Stimulated activated CD4-positive, alpha-beta T cell treated with anti-CD3 and anti-CD28 coated beads, Interleukin-12 subunit alpha, Interleukin-12 subunit beta, amount 100 ng/mL, for 4 hours (primary cell): ENCODE data around the gene PDE4A.
"Not testable (repeated sequence)": the region's sequence is repeated elsewhere in the genome, so short reads cannot be mapped to it uniquely, and the experiment has no call there.

Experiments used
- DNase-seq: peaks from one replicate; pipeline ENCODE4 v3.0.0-alpha.2; 2020

Gene PDE4A

GRCh38 chr19:10420444-10421239, at the start of gene PDE4A:
Gene PDE4A, plus strand, starts transcription at chr19:10420538. Its CDS starts 227 bp downstream, at chr19:10420765.
- DNase-seq, result no peak

GRCh38 chr19:10372690-10373089, 47.6 kb upstream of the PDE4A start:
- DNase-seq, result no peak

GRCh38 chr19:10374931-10375330, 45.4 kb upstream of the PDE4A start:
- no peak for DNase-seq

GRCh38 chr19:10377140-10377640, 43.1 kb upstream of the PDE4A start:
- not testable (repeated sequence) for DNase-seq

GRCh38 chr19:10378124-10378523, 42.2 kb upstream of the PDE4A start:
- no peak for DNase-seq

GRCh38 chr19:10379880-10380312, 40.4 kb upstream of the PDE4A start:
- DNase-seq, result no peak

- peak; percentile 94 for DNase-seq
Measured at GRCh38 chr19:10380313-10381102, 39.8 kb upstream of the PDE4A start, which contains the start of gene TYK2. Gene TYK2, minus strand, starts transcription at chr19:10380572. Its CDS starts 2,166 bp downstream, at chr19:10378406.

- DNase-seq, result not testable (repeated sequence)
Measured at GRCh38 chr19:10383223-10383499, 37.2 kb upstream of the PDE4A start.

GRCh38 chr19:10384580-10384979, 35.8 kb upstream of the PDE4A start:
- DNase-seq, result no peak

- peak; percentile 88 for DNase-seq
Measured at GRCh38 chr19:10388957-10389356, 31.4 kb upstream of the PDE4A start.

GRCh38 chr19:10389863-10390262, 30.5 kb upstream of the PDE4A start:
- DNase-seq, result peak; percentile 25

- DNase-seq, result peak; percentile 62
Measured at GRCh38 chr19:10390652-10391286, 29.6 kb upstream of the PDE4A start.

- DNase-seq, result no peak
Measured at GRCh38 chr19:10392120-10392519, 28.2 kb upstream of the PDE4A start.

- DNase-seq, result no peak
Measured at GRCh38 chr19:10393137-10393536, 27.2 kb upstream of the PDE4A start.

GRCh38 chr19:10395003-10395402, 25.3 kb upstream of the PDE4A start:
- DNase-seq, result no peak

GRCh38 chr19:10395436-10395835, 24.9 kb upstream of the PDE4A start:
- DNase-seq, result no peak

- no peak for DNase-seq
Measured at GRCh38 chr19:10395917-10396316, 24.4 kb upstream of the PDE4A start.

GRCh38 chr19:10398819-10399218, 21.5 kb upstream of the PDE4A start:
- DNase-seq, result no peak

- DNase-seq, result not testable (repeated sequence)
Measured at GRCh38 chr19:10399340-10399739, 21.0 kb upstream of the PDE4A start.

- DNase-seq, result no peak
Measured at GRCh38 chr19:10399878-10400277, 20.5 kb upstream of the PDE4A start.

GRCh38 chr19:10402441-10403038, 17.8 kb upstream of the PDE4A start:
- no peak for DNase-seq

GRCh38 chr19:10403137-10404021, 17.0 kb upstream of the PDE4A start, which contains the start of gene CDC37:
Gene CDC37, minus strand, starts transcription at chr19:10403542. Its CDS starts 63 bp downstream, at chr19:10403479.
- DNase-seq, result peak; percentile 97
